OCI-LY1 (cell line): ENCODE results near the gene CLSTN3.

Experiments used
- CTCF ChIP-seq: fragments of 200-600 bp; sonication (generic), shearing (Covaris generic); IDR thresholded peaks from 2 replicates; pipeline ENCODE4 v1.5.1; 2017; ENCODE audit warnings: mild to moderate bottlenecking, antibody characterized with exemption, low read length, moderate library complexity, mixed read lengths
- EZH2 ChIP-seq: fragments of 200-600 bp; sonication (generic), shearing (Covaris generic); IDR thresholded peaks from 2 replicates; pipeline ENCODE4 v1.8.0; 2017; ENCODE audit warnings: borderline replicate concordance, mixed run types, mild to moderate bottlenecking, antibody characterized with exemption, low read length, moderate library complexity, mixed read lengths

- TF ChIP-seq CTCF (no peak), EZH2 (no peak)
Observed at GRCh38 chr12:7101047-7101693, 29.0 kb upstream of the CLSTN3 start.
